ENCODE data around the gene CAMTA2. TPM values are rescaled to one million over a fixed set of nuclear protein-coding genes. Genes with fewer than 3 reads are reported as not detected.

The CAMTA2 gene
- total RNA-seq, 1 experiment from 2014 or later = 126 TPM

DNA sequence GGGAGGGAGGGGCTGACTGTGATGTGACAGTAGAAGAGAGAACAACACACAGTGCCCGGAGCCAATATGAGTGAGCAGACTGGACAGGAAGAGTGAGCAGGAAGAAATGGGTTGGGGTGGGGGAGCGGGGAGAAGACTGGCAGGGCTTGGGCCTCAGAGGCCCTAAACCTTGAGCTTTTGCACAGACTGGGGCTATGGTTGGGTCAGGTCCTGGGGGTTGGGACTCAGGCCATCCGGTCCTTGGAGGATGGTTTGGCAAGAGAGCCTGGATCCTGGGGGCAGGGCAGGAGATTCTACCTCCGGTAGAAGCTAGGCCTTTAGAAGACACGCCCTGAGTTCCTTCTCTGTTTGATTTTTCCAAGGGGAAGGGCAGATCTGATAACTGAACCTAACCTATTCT, 1.1 kb downstream of the CAMTA2 start:
- ChIA-PET POLR2A (interaction anchor here (0.9 to 5.6 kb wide), 12 partner anchors 8 to 179 kb away, joined by 3 to 81 read pairs (median 6); partner anchors contain the start of genes INCA1, KIF1C, PFN1 and PLD2), CTCF (interaction anchor here (0.8 to 1.7 kb wide), 7 partner anchors 12 to 196 kb away, joined by 3 to 10 read pairs (median 4); partner anchors contain the start of genes KIF1C and SPAG7)
- Mint-ChIP-seq H3K4me1 (ENCODE audit: insufficient read depth, unreplicated experiment) (peaks cover 28% of the 10 kb centered on the region), H3K9me3 (ENCODE audit: unreplicated experiment) (no peaks in the 10 kb centered on the region), H3K36me3 (ENCODE audit: insufficient read depth, unreplicated experiment) (peaks cover 25% of the 10 kb centered on the region), H3K27ac (ENCODE audit: low read depth, unreplicated experiment) (peak overlapping the region; percentile 84), H3K4me3 (ENCODE audit: unreplicated experiment) (peak overlapping the region; percentile 87), H3K27me3 (ENCODE audit: insufficient read depth, unreplicated experiment) (no peaks in the 10 kb centered on the region)
- DNase-seq (ENCODE audit: unreplicated experiment) = peak; percentile 39
- TF ChIP-seq, protein P1, sequence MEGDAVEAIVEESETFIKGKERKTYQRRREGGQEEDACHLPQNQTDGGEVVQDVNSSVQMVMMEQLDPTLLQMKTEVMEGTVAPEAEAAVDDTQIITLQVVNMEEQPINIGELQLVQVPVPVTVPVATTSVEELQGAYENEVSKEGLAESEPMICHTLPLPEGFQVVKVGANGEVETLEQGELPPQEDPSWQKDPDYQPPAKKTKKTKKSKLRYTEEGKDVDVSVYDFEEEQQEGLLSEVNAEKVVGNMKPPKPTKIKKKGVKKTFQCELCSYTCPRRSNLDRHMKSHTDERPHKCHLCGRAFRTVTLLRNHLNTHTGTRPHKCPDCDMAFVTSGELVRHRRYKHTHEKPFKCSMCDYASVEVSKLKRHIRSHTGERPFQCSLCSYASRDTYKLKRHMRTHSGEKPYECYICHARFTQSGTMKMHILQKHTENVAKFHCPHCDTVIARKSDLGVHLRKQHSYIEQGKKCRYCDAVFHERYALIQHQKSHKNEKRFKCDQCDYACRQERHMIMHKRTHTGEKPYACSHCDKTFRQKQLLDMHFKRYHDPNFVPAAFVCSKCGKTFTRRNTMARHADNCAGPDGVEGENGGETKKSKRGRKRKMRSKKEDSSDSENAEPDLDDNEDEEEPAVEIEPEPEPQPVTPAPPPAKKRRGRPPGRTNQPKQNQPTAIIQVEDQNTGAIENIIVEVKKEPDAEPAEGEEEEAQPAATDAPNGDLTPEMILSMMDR (IDR thresholded peaks at IDR 0.05; ENCODE audit: unreplicated experiment) = no peak
- no TSS peak for BruUV-seq (replicated peaks)
- intact Hi-C loops (cut with micrococcal nuclease) = no loop called here

DNA sequence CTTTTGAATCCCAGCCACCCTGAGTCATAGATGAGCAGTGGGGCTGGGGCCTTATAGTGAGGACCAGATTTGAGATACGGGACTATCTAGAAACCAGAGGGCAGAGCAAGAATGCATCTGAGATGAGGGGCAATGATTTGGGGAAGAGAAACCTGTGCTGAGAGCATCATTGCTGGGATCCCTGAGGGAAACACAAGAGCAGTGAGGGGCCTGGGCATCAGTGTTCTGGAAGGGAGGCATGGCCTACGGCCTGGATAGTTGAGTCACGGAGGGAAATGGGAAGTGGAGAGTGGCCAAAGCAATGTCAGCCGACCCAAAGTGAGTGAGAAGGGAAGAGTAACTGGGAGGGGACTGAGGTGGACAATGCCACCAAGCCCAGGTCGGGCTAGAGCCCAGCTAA, 5.2 kb downstream of the CAMTA2 start:
- POLR2A ChIA-PET = interaction anchor here (0.7 to 1.0 kb wide), 3 partner anchors 13 to 34 kb away, joined by 3 to 4 read pairs (median 3); no protein-coding TSS in a partner anchor
- no peak overlapping the region for H3K4me3 Mint-ChIP-seq (ENCODE audit: unreplicated experiment)
- intact Hi-C loops (cut with micrococcal nuclease) = no loop called here
- no peak overlapping the region for H3K27ac Mint-ChIP-seq (ENCODE audit: low read depth, unreplicated experiment)
- no TSS peak for BruUV-seq (replicated peaks)
- no peaks in the 10 kb centered on the region for H3K27me3 Mint-ChIP-seq (ENCODE audit: insufficient read depth, unreplicated experiment)
- H3K9me3 Mint-ChIP-seq (ENCODE audit: unreplicated experiment) = no peaks in the 10 kb centered on the region
- CTCF ChIA-PET = interaction anchor here (0.9 to 1.0 kb wide), 2 partner anchors 8 to 48 kb away, joined by 3 read pairs; no protein-coding TSS in a partner anchor
- TF ChIP-seq, protein P1 (IDR thresholded peaks at IDR 0.05; ENCODE audit: unreplicated experiment) = no peak
- peaks cover 13% of the 10 kb centered on the region for H3K4me1 Mint-ChIP-seq (ENCODE audit: insufficient read depth, unreplicated experiment)
- peaks cover 57% of the 10 kb centered on the region for H3K36me3 Mint-ChIP-seq (ENCODE audit: insufficient read depth, unreplicated experiment)
- DNase-seq (ENCODE audit: unreplicated experiment) = no peak

DNA sequence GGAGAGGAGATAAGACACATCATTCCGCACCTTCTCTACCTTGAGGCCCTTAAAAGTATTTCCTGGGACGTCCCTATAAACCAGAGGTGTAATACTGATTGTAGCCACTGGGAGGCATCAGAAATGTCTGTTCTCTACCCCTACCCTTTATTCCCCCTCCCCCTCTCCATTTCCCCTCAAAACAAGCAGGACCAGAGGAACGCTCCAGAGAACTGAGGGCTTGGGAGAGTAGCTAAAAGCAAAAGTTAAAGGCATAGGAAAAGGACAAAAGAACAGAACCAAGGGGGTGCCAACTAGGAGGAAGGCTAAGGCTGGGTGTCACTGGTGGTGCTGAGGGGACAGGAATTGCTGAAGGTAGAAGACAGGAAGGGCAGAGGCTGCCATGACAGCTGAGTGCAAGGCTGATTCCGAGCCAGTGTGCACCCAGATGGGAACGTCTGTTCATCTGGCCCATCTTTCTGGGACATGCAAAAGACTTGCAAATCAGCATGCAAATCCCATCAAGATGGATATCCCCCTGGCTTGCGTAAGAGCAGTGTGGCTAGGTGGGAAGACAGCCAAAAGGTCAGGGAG, 6.7 kb downstream of the CAMTA2 start:
- H3K27me3 Mint-ChIP-seq (ENCODE audit: insufficient read depth, unreplicated experiment) = no peaks in the 10 kb centered on the region
- intact Hi-C loops (cut with micrococcal nuclease) = loop anchor here (1.0 kb wide), 1 partner anchor 82 kb away; no protein-coding TSS in a partner anchor
- TF ChIP-seq, protein P1 (IDR thresholded peaks at IDR 0.05; ENCODE audit: unreplicated experiment) = peak; percentile 60
- no peak overlapping the region for H3K4me3 Mint-ChIP-seq (ENCODE audit: unreplicated experiment)
- no TSS peak for BruUV-seq (replicated peaks)
- peak; percentile 63 for DNase-seq (ENCODE audit: unreplicated experiment)
- POLR2A ChIA-PET = interaction anchor here (1.0 kb wide), 1 partner anchor 9 kb away, joined by 4 read pairs; no protein-coding TSS in a partner anchor
- no peak overlapping the region for H3K27ac Mint-ChIP-seq (ENCODE audit: low read depth, unreplicated experiment)
- peaks cover 5% of the 10 kb centered on the region for H3K4me1 Mint-ChIP-seq (ENCODE audit: insufficient read depth, unreplicated experiment)
- no peaks in the 10 kb centered on the region for H3K9me3 Mint-ChIP-seq (ENCODE audit: unreplicated experiment)
- CTCF ChIA-PET = interaction anchor here (0.6 to 3.6 kb wide), 19 partner anchors 8 to 1631 kb away, joined by 3 to 50 read pairs (median 4); no protein-coding TSS in a partner anchor
- H3K36me3 Mint-ChIP-seq (ENCODE audit: insufficient read depth, unreplicated experiment) = peaks cover 70% of the 10 kb centered on the region

DNA sequence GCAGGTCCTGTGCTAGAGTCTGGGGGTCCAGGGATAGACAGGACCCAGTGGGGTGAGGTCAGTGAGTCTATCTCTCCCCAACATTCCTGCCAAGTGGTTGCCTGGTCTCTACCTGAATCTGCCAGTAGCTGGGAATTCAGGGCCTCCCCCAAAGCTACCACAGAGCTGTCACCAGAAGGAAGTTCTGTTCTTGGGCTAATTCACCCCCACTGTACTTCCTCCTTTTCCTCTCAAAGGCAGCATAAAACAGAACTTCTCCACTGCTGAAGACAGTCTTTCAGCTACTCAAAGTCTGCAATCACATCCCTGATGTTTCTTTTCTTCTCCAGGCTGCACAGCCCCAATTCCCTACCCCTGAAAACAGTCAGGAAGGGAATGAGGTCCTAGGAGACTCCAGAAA, 8.7 kb downstream of the CAMTA2 start:
- H3K4me3 Mint-ChIP-seq (ENCODE audit: unreplicated experiment) = no peak overlapping the region
- POLR2A ChIA-PET = interaction anchor here (1.2 to 1.6 kb wide), 3 partner anchors 8 to 10 kb away, joined by 4 to 10 read pairs (median 6); partner anchors contain the start of genes CAMTA2 and SPAG7
- H3K36me3 Mint-ChIP-seq (ENCODE audit: insufficient read depth, unreplicated experiment) = peaks cover 79% of the 10 kb centered on the region
- CTCF ChIA-PET = interaction anchor here (0.8 to 3.6 kb wide), 2 partner anchors 9 to 83 kb away, joined by 4 to 50 read pairs; partner anchors contain the start of gene CAMTA2
- H3K27me3 Mint-ChIP-seq (ENCODE audit: insufficient read depth, unreplicated experiment) = no peaks in the 10 kb centered on the region
- BruUV-seq (replicated peaks) = no TSS peak
- intact Hi-C loops (cut with micrococcal nuclease) = no loop called here
- no peak for DNase-seq (ENCODE audit: unreplicated experiment)
- TF ChIP-seq, protein P1 (IDR thresholded peaks at IDR 0.05; ENCODE audit: unreplicated experiment) = no peak
- no peak overlapping the region for H3K27ac Mint-ChIP-seq (ENCODE audit: low read depth, unreplicated experiment)
- H3K4me1 Mint-ChIP-seq (ENCODE audit: insufficient read depth, unreplicated experiment) = peaks cover 11% of the 10 kb centered on the region
- no peaks in the 10 kb centered on the region for H3K9me3 Mint-ChIP-seq (ENCODE audit: unreplicated experiment)
